HEK293T (cell line): ENCODE measurements around the gene TBC1D8.

Experiments
- CTCF ChIA-PET: fragments of 350-600 bp; formaldehyde crosslinking; extraction: SDS; loops from one replicate; lab custom pipeline; 2021; ENCODE audit warnings: antibody characterized with exemption, inconsistent platforms; lab: Yijun Ruan, JAX
- POLR2A ChIA-PET: fragments of 350-600 bp; formaldehyde crosslinking; extraction: SDS; loops from one replicate; lab custom pipeline; 2020; ENCODE audit warnings: antibody characterized with exemption, inconsistent platforms; lab: Yijun Ruan, JAX
- DNase-seq: peaks from one replicate; pipeline ENCODE4 v3.0.0; 2012; ENCODE audit warnings: mixed read lengths; ENCODE audit errors: extremely low spot score
- ARNT ChIP-seq: fragments of 450-650 bp; IDR thresholded peaks from 2 replicates; pipeline ENCODE4 v1.6.1; 2017; ENCODE audit warnings: mild to moderate bottlenecking
- BHLHE40 ChIP-seq: fragments of 450-650 bp; IDR thresholded peaks from 2 replicates; pipeline ENCODE4 v1.6.1; 2016; ENCODE audit warnings: mild to moderate bottlenecking, moderate library complexity, borderline replicate concordance
- CTBP1 ChIP-seq: fragments of 450-650 bp; IDR thresholded peaks from 2 replicates; pipeline ENCODE4 v1.6.1; 2016; ENCODE audit warnings: borderline replicate concordance
- ELF4 ChIP-seq: fragments of 450-650 bp; IDR thresholded peaks from 2 replicates; pipeline ENCODE4 v1.6.1; 2017; ENCODE audit warnings: antibody characterized with exemption
- FOXA1 ChIP-seq: fragments of 450-650 bp; IDR thresholded peaks from 2 replicates; pipeline ENCODE4 v1.6.1; 2016; ENCODE audit warnings: mild to moderate bottlenecking
- FOXK2 ChIP-seq: fragments of 450-650 bp; IDR thresholded peaks from 2 replicates; pipeline ENCODE4 v1.6.1; 2016; ENCODE audit warnings: mild to moderate bottlenecking
- FOXM1 ChIP-seq: fragments of 450-650 bp; IDR thresholded peaks from 2 replicates; pipeline ENCODE4 v1.6.1; 2017; ENCODE audit warnings: mild to moderate bottlenecking, borderline replicate concordance
- HDGF ChIP-seq: fragments of 450-650 bp; IDR thresholded peaks from 2 replicates; pipeline ENCODE4 v1.6.1; 2017; ENCODE audit warnings: antibody characterized with exemption, borderline replicate concordance
- L3MBTL2 ChIP-seq: fragments of 450-650 bp; conservative IDR thresholded peaks from 2 replicates; pipeline ENCODE4 v1.6.1; 2016; ENCODE audit warnings: mild to moderate bottlenecking
- LEF1 ChIP-seq: fragments of 450-650 bp; IDR thresholded peaks from 2 replicates; pipeline ENCODE4 v1.6.1; 2017; ENCODE audit warnings: mild to moderate bottlenecking, borderline replicate concordance
- NFRKB ChIP-seq: fragments of 450-650 bp; IDR thresholded peaks from 2 replicates; pipeline ENCODE4 v1.6.1; 2016; ENCODE audit warnings: mild to moderate bottlenecking, moderate library complexity
- PKNOX1 ChIP-seq: fragments of 450-650 bp; IDR thresholded peaks from 2 replicates; pipeline ENCODE4 v1.6.1; 2016
- SP1 ChIP-seq: fragments of 450-650 bp; IDR thresholded peaks from 2 replicates; pipeline ENCODE4 v1.6.1; 2017
- SUZ12 ChIP-seq: fragments of 450-650 bp; IDR thresholded peaks from 2 replicates; pipeline ENCODE4 v1.6.1; 2016; ENCODE audit warnings: mild to moderate bottlenecking
- TARDBP ChIP-seq: fragments of 450-650 bp; IDR thresholded peaks from 2 replicates; pipeline ENCODE4 v1.6.1; 2016
- ZNF384 ChIP-seq: fragments of 450-650 bp; IDR thresholded peaks from 2 replicates; pipeline ENCODE4 v1.6.1; 2016

The TBC1D8 gene

GRCh38 chr2:101047075-101047766 is 104.0 kb downstream of the TBC1D8 start:
- POLR2A ChIA-PET, result interaction anchor here (0.7 kb wide), 1 partner anchor 662 kb away, joined by 3 read pairs; no protein-coding TSS in a partner anchor
- CTCF ChIA-PET, result no interaction called here
- TF ChIP-seq SUZ12 (no peak), ZNF384 (no peak), ARNT (no peak), PKNOX1 (no peak), HDGF (no peak), FOXK2 (no peak), CTBP1 (no peak), LEF1 (no peak), SP1 (no peak), TARDBP (no peak), FOXM1 (no peak), L3MBTL2 (no peak), FOXA1 (no peak), BHLHE40 (no peak), ELF4 (no peak), NFRKB (no peak)
- no peak for DNase-seq

- no peak for TF ChIP-seq FOXM1
- TF ChIP-seq ELF4, result no peak
- TF ChIP-seq PKNOX1, result no peak
- no peak for TF ChIP-seq CTBP1
- TF ChIP-seq TARDBP, result no peak
- no peak for TF ChIP-seq FOXA1
- TF ChIP-seq HDGF, result no peak
- ChIA-PET CTCF (interaction anchor here (1.3 to 1.6 kb wide), 2 partner anchors 9 to 107 kb away, joined by 4 to 9 read pairs; no protein-coding TSS in a partner anchor), POLR2A (no interaction called here)
- DNase-seq, result no peak
Measured at GRCh38 chr2:101045330-101045729, 105.9 kb downstream of the TBC1D8 start.

GRCh38 chr2:101041413-101041812 is 109.8 kb downstream of the TBC1D8 start:
- POLR2A ChIA-PET, result no interaction called here
- no peak for DNase-seq
- CTCF ChIA-PET, result no interaction called here
- no peak for TF ChIP-seq ARNT

- ChIA-PET POLR2A (no interaction called here), CTCF (no interaction called here)
- no peak for DNase-seq
- TF ChIP-seq FOXA1, result no peak
- no peak for TF ChIP-seq LEF1
- no peak for TF ChIP-seq FOXM1
- no peak for TF ChIP-seq SUZ12
- TF ChIP-seq BHLHE40, result no peak
- no peak for TF ChIP-seq CTBP1
- no peak for TF ChIP-seq NFRKB
- no peak for TF ChIP-seq ZNF384
- no peak for TF ChIP-seq ELF4
- no peak for TF ChIP-seq ARNT
- TF ChIP-seq TARDBP, result no peak
- no peak for TF ChIP-seq L3MBTL2
Measured at GRCh38 chr2:101040761-101041160, 110.4 kb downstream of the TBC1D8 start.

- DNase-seq, result no peak
- TF ChIP-seq BHLHE40 (no peak), TARDBP (no peak), NFRKB (no peak), ARNT (no peak), FOXM1 (no peak), HDGF (no peak), FOXA1 (no peak), SP1 (no peak), LEF1 (no peak), CTBP1 (no peak), ZNF384 (no peak), L3MBTL2 (no peak), FOXK2 (no peak), PKNOX1 (no peak), ELF4 (no peak), SUZ12 (no peak)
- POLR2A ChIA-PET, result no interaction called here
- CTCF ChIA-PET, result interaction anchor here (0.6 kb wide), 1 partner anchor 113 kb away, joined by 4 read pairs; no protein-coding TSS in a partner anchor
Measured at GRCh38 chr2:101040072-101040471, 111.1 kb downstream of the TBC1D8 start.

- DNase-seq, result peak; percentile 53
- peak; percentile 57; the same call in 1 of the 2 replicates for TF ChIP-seq PKNOX1
- TF ChIP-seq BHLHE40, result no peak
- no peak for TF ChIP-seq SUZ12
- no peak for TF ChIP-seq FOXM1
- no peak for TF ChIP-seq FOXK2
- ChIA-PET POLR2A (no interaction called here), CTCF (interaction anchor here (0.6 to 3.6 kb wide), 4 partner anchors 114 to 169 kb away, joined by 4 to 21 read pairs (median 11); no protein-coding TSS in a partner anchor)
Measured at GRCh38 chr2:101038455-101039255, 112.5 kb downstream of the TBC1D8 start.
